Sigmoid colon (tissue), 4 donors: ENCODE measurements around the gene TCF15.

Experiments used
- EP300 ChIP-seq, 4 donors: sonication (generic); formaldehyde crosslinking; IDR thresholded peaks; one replicate each; pipeline ENCODE4 v1.6.1; 2017; ENCODE audit warnings: antibody characterized with exemption in 4 of 4
- TF ChIP-seq, protein P1 (sequence below), 4 experiments: fragments of 450-650 bp in 3 of 4; fragments of 200-600 bp in 1 of 4; IDR thresholded peaks; one replicate each; pipeline ENCODE4 v1.5.1; 2016 to 2019; ENCODE audit warnings: antibody characterized with exemption in 4 of 4, mild to moderate bottlenecking in 3 of 4, moderate library complexity in 2 of 4

- TF ChIP-seq, protein P1, sequence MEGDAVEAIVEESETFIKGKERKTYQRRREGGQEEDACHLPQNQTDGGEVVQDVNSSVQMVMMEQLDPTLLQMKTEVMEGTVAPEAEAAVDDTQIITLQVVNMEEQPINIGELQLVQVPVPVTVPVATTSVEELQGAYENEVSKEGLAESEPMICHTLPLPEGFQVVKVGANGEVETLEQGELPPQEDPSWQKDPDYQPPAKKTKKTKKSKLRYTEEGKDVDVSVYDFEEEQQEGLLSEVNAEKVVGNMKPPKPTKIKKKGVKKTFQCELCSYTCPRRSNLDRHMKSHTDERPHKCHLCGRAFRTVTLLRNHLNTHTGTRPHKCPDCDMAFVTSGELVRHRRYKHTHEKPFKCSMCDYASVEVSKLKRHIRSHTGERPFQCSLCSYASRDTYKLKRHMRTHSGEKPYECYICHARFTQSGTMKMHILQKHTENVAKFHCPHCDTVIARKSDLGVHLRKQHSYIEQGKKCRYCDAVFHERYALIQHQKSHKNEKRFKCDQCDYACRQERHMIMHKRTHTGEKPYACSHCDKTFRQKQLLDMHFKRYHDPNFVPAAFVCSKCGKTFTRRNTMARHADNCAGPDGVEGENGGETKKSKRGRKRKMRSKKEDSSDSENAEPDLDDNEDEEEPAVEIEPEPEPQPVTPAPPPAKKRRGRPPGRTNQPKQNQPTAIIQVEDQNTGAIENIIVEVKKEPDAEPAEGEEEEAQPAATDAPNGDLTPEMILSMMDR (IDR thresholded peaks at IDR 0.05), result no peak
- no peak for TF ChIP-seq EP300 (IDR thresholded peaks at IDR 0.05)
Measured at GRCh38 chr20:647479-648019, 37.4 kb upstream of the TCF15 start.
